IPS-18c (cell line): Measurements from ENCODE around the gene CA5A.
"Not testable (repeated sequence)": the region's sequence is repeated elsewhere in the genome, so short reads cannot be mapped to it uniquely, and the experiment has no call there.

ENCODE experiments used
- H3K4me3 ChIP-seq: 2 replicates; pipeline ENCODE4 v1.7.0; 2013; ENCODE audit warnings: low read depth, mild to moderate bottlenecking, low read length, moderate library complexity; ENCODE audit not compliant: insufficient read depth
- H3K9me3 ChIP-seq: one replicate; pipeline ENCODE4 v1.6.1; 2013; ENCODE audit warnings: mild to moderate bottlenecking, low read length, moderate library complexity; ENCODE audit not compliant: control insufficient read depth, insufficient read depth

CA5A gene

DNA sequence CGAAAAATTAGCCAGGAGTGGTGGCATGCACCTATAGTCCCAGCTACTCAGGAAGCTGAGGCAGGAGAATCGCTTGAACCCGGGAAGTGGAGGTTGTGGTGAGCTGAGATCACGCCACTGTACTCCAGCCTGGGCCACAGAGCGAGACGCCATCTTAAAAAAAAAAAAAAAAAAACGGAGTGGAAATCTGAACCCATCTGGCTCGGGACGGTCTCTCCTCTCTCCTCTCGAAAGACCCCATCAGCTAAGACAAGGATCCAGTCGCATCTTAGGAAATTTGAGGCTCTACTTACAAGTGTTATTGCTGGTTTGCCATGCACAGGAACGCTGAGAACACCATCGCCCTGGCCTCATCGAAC lies 334 bp downstream of the CA5A start:
- H3K9me3 ChIP-seq, H3K4me3 ChIP-seq: not testable (repeated sequence)

DNA sequence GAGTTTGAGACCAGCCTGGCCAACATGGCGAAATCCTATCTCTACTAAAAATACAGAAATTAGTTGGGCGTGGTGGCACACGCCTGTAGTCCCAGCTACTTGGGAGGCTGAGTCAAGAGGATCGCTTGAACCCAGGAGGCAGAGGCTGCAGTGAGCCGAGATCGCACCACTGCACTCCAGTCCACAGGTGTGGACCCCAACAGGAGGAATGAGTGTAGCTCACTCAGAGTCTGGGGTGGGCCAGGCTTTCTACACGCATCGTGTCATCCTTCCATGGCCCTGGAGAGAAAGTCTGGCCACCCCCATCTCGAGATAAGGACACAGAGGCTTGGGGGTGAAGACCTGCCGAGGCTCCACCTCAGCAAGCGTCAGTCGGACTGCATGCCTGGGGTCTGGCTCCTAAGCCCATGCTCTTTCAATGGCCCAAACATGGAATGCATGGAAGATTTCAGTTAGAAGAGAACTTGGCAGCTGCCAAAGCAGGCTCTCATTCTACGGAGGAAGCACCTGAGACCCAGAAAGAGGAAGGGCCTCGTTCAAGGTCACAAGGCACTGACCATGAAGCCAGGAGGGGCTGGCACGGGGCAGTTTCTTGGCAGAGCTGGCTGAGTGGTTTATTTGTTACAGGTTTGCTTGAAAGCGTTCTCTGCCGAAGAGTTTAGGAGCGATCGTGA lies 1.4 kb downstream of the CA5A start:
- not testable (repeated sequence) for H3K9me3 ChIP-seq, H3K4me3 ChIP-seq

DNA sequence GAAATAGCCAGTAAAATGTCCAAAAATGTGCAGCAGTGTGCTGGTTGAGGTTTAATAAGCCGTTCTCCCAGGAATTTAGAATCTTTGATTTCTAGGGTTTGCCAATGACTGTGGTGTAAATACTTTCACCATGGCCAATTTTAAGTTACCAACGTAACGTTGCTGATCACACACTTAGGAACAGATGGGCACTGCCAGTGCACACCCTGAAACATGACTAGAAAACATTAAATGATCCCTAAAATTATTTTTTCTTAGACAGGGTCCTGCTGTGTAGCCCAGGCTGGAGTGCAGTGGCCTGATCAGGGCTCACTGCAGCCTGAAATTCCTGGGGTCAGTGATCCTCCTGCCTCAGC lies 3.2 kb downstream of the CA5A start:
- no peak overlapping the region for H3K4me3 ChIP-seq
- no peaks in the 10 kb centered on the region for H3K9me3 ChIP-seq

DNA sequence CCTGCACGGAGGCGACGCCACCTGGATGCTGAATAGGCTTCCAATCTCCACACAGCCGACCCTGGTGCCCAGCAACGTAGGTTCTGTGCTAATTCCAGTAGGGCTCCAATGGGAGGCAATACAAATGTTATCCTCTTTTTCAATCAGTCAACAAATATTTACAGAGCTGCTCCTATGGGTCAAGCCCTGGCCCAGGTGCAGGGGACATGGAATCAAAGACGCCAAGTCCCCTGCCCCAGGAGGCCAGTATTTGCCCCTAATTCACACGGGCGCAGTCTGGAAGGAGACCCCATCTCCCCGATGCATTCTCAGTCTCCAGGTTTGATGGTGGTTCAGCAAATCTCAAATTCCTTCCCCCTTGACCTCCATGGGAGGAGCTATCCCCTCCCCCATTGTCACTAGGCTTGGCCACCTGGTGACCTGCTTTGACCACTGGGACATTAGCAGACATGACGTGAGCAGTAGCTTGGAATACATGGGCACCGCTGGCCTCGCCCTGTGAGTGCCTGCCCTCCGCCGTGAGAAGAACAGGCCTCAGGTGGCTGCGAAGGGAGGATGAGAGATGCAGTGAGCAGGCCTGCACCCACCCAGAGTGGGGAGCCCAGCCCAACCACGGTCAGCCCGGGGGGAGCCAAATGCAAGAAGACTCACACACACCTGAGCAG lies 3.7 kb downstream of the CA5A start:
- H3K4me3 ChIP-seq, H3K9me3 ChIP-seq: not testable (repeated sequence)

DNA sequence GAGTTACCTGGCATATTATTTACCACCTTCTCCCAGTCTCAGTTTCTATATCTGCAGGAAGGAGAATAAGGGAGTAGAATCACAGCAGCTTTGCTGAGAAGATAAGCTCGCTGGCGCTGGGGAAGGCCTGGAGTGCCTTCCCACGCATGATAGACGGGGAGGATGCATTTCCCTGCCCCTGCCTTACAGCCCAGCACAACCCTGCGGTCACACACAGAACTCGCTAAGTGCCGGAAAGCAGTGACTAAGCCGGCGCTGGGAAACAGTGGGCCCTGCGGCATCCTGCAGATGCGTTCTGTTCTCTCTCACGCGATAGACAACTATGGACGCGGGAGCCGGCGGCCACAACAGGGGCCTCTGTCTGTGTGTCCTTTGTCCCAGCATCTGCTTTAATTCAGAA lies 4.8 kb downstream of the CA5A start:
- H3K9me3 ChIP-seq, result no peaks in the 10 kb centered on the region
- no peak overlapping the region for H3K4me3 ChIP-seq

DNA sequence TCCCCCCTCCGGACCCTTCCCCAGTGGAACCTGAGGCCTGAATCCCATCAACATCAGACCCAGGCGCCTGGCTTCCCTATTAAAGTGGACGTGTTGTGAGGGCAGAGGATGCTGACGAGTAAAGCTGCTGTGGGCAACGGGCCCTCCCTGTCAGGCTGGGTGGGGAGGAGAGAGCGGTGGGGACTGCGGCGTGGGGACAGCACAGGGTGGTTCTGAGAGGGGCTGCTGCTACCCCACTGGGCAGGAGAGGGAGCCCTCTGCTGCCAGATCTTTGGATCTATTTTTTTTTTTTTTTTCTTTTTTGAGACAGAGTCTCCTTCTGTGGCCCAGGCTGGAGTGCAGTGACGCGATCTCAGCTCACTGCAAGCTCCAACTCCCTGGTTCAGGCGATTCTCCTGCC lies 5.9 kb downstream of the CA5A start:
- H3K9me3 ChIP-seq, result no peaks in the 10 kb centered on the region
- H3K4me3 ChIP-seq, result no peak overlapping the region

DNA sequence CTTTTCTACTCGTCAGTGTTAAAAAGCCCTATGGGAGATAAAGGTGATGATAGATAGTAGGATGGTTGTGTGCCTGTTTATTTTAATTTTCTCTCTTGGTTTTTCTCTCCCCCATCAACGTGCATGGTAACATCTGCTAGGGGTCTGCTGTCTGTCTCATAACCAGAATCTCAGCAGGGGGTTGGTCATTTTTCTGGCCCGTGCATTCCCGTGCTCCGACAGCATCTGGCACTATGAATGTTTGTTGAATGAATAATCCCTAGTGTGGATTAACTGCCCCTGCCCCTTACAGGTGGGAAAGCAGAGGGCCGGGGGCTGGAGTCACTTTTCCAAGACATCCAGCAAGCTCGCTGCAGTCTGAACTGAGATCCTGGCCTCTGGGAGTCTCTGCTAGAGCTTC lies 6.3 kb downstream of the CA5A start:
- no peaks in the 10 kb centered on the region for H3K9me3 ChIP-seq
- no peak overlapping the region for H3K4me3 ChIP-seq

DNA sequence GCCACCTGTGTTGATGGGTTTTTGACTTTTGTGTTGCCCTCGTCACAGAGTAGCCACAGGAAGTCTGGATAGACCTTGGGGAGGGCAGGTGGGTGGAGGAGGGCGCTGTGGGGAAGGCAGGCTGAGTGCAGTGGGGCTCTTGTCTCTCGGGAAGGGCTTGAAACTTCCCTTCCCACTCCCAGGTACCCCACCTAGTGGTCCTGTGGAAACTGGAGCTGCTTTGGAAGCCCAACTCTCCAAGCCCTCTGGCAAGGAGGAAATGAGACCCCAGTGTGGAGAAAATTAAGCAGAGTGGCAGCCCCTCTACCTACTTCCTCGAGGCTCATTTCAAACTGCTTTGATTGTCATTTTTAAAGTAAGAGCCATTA lies 9.2 kb downstream of the CA5A start:
- no peak overlapping the region for H3K4me3 ChIP-seq
- no peaks in the 10 kb centered on the region for H3K9me3 ChIP-seq

DNA sequence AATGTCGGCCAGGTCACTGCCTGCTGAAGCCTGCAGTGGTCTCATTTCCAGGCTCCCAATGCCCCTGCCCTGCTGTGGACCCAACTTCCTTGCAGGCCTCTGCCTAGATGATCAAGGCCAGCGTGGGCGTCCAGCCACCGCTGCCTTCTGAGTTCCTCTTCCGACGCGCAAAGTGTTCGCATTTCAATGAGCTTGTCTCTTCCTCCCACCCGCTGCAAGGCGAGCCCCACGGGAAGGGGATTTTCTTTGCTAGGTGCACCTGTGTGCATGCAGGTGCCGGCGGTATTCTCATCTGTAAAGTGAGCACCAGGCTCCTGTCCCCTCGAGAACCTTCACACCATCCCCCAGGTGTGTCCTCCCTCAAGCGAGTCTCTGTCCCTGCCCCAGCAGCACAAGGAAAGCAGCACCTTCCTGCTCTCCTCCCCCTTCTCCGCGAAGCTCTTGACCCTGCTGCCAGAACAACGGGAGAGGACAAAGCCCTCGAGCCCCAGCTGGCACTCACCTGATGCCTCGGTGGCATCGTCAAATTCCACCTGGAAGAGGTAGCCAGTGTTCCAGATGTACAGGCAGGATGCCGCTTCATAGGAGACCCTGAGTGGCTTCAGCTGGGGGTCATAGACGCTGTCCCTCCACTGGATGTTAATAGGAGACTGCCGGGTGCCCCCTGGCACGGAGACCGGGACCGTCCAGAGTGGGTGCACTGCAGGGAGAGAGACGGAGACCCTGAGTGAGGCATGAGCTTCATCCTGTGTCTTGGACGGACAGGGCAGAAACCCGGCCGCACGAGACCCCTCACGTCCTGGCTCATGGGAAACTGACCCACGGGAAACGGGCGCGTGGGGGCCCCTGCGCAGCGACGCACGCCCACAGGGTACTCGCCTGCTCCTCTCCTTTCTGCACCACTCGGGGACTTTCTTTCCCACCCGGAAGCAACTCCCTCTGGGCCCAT lies 9.8 kb downstream of the CA5A start:
- Histone ChIP-seq H3K9me3 (no peaks in the 10 kb centered on the region), H3K4me3 (no peak overlapping the region)

DNA sequence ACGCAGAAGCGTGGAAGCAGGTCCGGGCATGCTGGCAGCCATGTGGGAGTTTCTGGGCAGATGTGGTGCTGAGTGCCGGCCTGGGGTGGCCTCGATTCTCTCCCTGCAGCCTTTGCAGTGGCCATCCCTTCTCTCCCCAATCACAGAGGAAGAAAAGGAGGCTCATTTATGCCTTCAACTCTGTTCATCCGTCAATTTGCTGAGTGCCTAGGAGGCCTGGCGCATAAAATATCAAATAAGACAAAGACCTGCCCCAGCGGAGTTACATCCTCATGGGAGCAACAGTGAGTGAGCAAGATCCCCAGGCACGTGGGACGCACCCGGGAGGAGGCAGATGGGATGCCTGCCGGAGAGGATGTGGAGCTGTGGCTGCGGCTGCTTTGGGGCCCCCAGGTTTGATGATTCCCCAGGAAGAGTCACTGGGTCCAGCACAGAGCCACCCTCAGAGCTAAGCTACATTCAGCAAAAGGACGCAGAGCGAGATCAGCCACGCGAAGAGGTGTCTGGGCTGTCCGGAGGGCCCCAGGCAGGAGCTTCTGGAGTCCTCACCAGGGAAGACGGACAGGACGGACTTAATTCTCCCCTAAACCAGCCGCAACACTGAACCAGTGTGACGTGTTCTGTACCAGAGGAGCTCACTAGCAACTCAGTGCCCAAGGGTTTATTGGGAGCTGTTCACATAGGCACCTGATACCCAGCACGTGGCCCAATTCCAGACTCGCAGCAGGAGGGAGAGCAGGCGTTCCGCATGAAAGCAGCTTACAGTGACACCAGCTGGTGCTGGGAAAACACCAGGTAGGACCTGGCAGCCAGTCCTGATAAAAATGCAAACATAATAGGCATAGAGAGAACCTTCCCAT lies 11.3 kb downstream of the CA5A start:
- H3K9me3 ChIP-seq, result no peaks in the 10 kb centered on the region
- no peak overlapping the region for H3K4me3 ChIP-seq

DNA sequence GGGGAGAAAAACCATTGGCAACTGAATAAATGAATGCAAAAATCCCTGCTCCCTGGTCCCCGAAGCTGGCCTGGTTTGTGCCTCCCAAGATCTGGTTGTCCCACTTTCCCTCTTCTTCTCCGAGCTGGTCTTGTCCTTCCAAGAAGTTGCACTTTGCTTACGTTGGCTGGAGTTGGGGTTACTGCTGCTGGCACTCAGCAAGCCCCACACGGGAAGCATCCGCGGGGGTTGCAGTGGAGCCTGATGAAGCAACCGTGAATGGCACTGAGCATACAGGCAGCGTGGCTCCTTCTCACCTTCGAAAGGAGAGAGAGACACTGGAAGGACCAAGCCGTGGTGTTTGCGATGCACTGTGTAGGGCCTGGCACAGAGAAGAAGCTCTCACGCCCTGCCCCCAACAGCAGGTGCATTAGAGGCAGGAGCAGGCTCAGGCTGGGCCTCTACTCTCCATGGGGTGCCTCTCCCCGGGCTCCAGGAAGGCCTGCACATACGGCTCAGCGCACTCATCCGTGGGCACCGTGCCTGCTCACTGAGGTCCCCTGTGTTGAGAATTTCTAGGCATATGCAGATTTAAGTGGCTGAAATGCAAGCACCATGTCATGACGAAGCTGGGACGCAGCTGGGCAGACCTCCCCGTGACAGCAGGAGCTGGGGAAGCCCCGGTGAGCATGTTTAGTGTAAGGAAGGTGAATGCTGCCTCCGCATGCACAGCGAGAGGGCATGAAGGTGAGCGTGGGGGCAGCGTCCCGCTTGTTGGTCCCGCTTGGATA lies 12.1 kb downstream of the CA5A start:
- Histone ChIP-seq H3K4me3 (no peak overlapping the region), H3K9me3 (no peaks in the 10 kb centered on the region)

DNA sequence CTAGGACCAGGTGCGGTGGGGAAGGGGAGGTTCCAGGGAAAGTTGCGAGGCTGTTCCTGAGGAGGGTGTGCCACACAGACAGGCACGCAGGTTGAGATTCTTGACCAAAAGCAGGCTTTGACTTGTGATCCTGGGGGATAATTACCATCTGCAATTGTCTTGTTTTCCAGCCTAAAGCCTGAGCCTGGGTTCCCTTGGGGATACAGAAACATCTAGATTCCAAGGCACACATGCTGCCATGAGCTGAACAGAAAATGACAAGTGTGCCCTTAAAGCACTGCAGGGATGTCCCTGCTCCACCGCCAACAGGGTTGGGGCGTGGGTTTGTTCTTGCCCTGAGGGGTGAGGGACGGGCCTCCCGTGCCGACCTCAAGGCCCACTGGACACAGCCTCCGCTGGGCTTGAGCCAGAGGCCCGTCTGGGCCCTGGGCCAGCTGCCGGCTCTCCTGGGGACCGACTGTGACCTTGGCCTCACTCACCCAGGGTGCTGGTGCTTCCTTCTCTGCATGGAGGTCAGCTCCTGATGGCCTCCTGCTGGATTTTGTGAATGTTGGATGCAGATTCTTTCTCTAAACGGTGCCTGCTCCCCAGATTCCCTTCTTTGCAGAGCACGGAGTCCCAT lies 14.0 kb downstream of the CA5A start:
- Histone ChIP-seq H3K4me3 (no peak overlapping the region), H3K9me3 (no peaks in the 10 kb centered on the region)

DNA sequence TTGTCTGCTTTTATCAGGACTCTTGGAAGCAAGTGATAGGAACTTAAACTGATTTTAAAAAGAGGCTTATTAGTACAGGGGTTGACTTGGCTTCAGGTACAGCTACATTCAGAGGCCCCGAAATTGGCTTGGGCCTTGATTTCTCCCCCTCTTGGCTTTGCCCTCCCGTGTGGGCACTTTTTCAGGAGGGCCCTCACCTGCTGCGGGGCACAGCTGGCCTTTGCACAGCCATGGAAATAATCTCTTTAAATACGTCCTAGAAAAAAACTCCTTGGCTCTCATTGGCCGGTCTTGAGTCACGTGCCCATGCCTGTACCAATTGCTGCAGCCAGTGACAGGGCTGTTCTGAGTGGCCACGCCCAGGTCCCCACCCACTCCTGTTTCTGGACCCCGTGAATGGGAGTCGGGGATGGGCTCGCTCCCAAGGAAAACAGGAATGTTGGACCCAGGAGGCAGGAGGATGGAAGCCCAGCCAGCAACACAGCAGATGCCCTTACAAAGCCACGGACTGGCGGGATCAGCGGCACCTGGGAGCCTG lies 15.0 kb downstream of the CA5A start:
- Histone ChIP-seq H3K9me3 (no peaks in the 10 kb centered on the region), H3K4me3 (no peak overlapping the region)

DNA sequence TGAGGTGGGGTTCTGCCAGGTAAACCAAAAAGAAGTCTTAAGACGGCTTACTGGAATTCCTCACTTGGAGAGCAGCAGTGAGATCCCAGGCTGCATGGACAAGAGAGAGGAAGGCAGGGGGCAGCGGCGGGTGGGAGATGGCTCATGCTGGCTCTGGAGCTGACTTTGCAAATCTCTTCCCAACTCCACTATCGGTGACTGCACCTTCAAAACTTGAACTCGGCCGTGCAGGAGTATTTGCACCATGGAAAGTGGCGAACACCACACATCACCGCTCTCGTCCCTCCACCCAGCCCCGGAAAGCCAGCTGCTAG lies 16.7 kb downstream of the CA5A start:
- Histone ChIP-seq H3K4me3 (no peak overlapping the region), H3K9me3 (no peaks in the 10 kb centered on the region)

DNA sequence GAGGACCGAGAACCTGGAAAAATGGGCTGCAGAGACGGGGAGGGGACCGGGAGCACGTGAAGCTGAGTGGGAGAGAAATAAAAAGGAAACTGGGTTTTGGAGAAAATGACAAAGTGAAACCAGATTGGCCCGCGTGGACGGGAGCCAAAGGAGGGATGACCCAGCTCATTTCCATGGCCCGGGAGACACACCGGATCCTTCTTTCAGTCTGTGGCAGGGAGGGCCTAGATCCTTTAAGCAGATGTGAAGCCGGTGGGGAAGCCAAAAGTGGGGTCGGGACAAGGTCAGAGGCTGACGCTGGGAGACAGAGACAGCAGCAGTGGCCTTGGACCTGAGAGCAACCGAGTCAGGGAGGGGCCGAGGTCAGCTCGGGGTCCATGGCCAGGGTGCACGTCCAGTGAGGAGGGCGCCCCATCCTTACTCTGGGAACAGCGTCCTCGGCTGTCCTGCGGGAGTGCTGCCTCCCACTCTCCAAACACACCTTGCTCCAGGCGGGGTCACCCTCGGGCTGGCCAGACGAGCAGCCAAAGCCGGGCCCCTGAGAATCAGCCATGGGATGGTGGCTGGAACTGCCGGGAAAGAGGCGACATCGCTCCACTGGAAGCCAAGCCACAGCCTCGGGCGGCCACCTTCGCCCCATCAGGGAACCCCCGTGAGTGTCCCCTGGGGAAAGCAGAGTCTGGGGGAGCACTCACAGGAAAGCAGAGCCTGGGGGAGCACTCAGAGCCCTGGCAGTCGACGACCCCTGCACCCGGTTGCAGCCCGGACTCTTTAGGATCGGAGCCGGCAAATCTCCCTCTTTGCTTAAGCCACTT lies 17.3 kb downstream of the CA5A start:
- Histone ChIP-seq H3K9me3 (no peaks in the 10 kb centered on the region), H3K4me3 (no peak overlapping the region)

DNA sequence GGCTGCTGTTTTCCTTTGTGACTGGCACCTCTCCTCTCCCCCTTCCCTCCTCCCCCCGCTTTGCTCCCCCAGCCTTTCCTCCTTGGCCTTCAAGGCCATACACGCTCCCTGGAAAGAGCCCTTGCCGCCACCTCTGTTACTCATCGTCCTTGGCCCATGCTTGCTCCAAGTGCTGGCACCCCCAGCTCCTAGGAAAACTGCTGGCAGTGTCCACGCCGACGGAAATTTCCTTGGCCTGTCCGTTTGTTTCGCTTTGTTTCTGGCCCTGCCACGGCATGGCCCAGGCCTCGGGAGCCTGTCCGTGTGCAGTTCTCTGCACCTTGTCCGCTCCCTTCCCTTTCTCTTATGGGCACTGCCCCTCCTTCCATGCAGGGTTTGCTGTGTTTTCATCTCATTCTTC lies 18.0 kb downstream of the CA5A start:
- Histone ChIP-seq H3K9me3 (no peaks in the 10 kb centered on the region), H3K4me3 (no peak overlapping the region)
